Measurements from ENCODE around the gene LRSAM1.

LRSAM1 gene

GRCh38 chr9:127525401-127526188, 74.3 kb downstream of the LRSAM1 start:
- peak; percentile 62 for TF ChIP-seq CTCF (conservative IDR thresholded peaks at IDR 0.05; ENCODE audit: low read depth, low read length)
- no peak overlapping the region for H3K27ac ChIP-seq
- no peak overlapping the region for H3K9ac ChIP-seq
- H3K4me1 ChIP-seq (ENCODE audit: low read depth, poor library complexity, severe bottlenecking), result no peaks in the 10 kb centered on the region
- no peak overlapping the region for H3K4me3 ChIP-seq (IDR thresholded peaks at IDR 0.05; ENCODE audit: insufficient read depth, low read depth, low read length)
- H3K79me2 ChIP-seq (ENCODE audit: insufficient read depth, low read depth), result no peaks in the 10 kb centered on the region
- H2AFZ ChIP-seq (ENCODE audit: low read depth), result no peak overlapping the region
- no peaks in the 10 kb centered on the region for H4K20me1 ChIP-seq (ENCODE audit: insufficient read depth)
- H3K27me3 ChIP-seq (ENCODE audit: insufficient read depth, low read depth), result no peaks in the 10 kb centered on the region
- H3K4me2 ChIP-seq, result no peak overlapping the region
- H3K36me3 ChIP-seq (ENCODE audit: insufficient read depth), result no peaks in the 10 kb centered on the region

GRCh38 chr9:127526655-127527559, 75.6 kb downstream of the LRSAM1 start:
- Histone ChIP-seq H3K27ac (no peak overlapping the region), H3K4me3 (IDR thresholded peaks at IDR 0.05; ENCODE audit: insufficient read depth, low read depth, low read length) (no peak overlapping the region), H3K4me1 (ENCODE audit: low read depth, poor library complexity, severe bottlenecking) (no peaks in the 10 kb centered on the region), H3K27me3 (ENCODE audit: insufficient read depth, low read depth) (no peaks in the 10 kb centered on the region), H4K20me1 (ENCODE audit: insufficient read depth) (no peaks in the 10 kb centered on the region), H2AFZ (ENCODE audit: low read depth) (no peak overlapping the region), H3K79me2 (ENCODE audit: insufficient read depth, low read depth) (no peaks in the 10 kb centered on the region), H3K9ac (no peak overlapping the region), H3K4me2 (no peak overlapping the region), H3K36me3 (ENCODE audit: insufficient read depth) (no peaks in the 10 kb centered on the region)
- TF ChIP-seq CTCF (conservative IDR thresholded peaks at IDR 0.05; ENCODE audit: low read depth, low read length), result no peak

GRCh38 chr9:127527560-127528268, 76.4 kb downstream of the LRSAM1 start:
- no peaks in the 10 kb centered on the region for H3K27me3 ChIP-seq (ENCODE audit: insufficient read depth, low read depth)
- no peaks in the 10 kb centered on the region for H4K20me1 ChIP-seq (ENCODE audit: insufficient read depth)
- H3K4me1 ChIP-seq (ENCODE audit: low read depth, poor library complexity, severe bottlenecking), result no peaks in the 10 kb centered on the region
- no peaks in the 10 kb centered on the region for H3K79me2 ChIP-seq (ENCODE audit: insufficient read depth, low read depth)
- no peak overlapping the region for H3K4me2 ChIP-seq
- H2AFZ ChIP-seq (ENCODE audit: low read depth), result no peak overlapping the region
- no peaks in the 10 kb centered on the region for H3K36me3 ChIP-seq (ENCODE audit: insufficient read depth)
- no peak overlapping the region for H3K4me3 ChIP-seq (IDR thresholded peaks at IDR 0.05; ENCODE audit: insufficient read depth, low read depth, low read length)
- no peak for TF ChIP-seq CTCF (conservative IDR thresholded peaks at IDR 0.05; ENCODE audit: low read depth, low read length)
- H3K9ac ChIP-seq, result no peak overlapping the region
- H3K27ac ChIP-seq, result no peak overlapping the region

- Histone ChIP-seq H3K4me1 (ENCODE audit: low read depth, poor library complexity, severe bottlenecking) (no peaks in the 10 kb centered on the region), H3K27ac (no peak overlapping the region), H4K20me1 (ENCODE audit: insufficient read depth) (no peaks in the 10 kb centered on the region), H3K4me3 (IDR thresholded peaks at IDR 0.05; ENCODE audit: insufficient read depth, low read depth, low read length) (no peak overlapping the region), H3K4me2 (no peak overlapping the region), H3K27me3 (ENCODE audit: insufficient read depth, low read depth) (no peaks in the 10 kb centered on the region), H3K9ac (no peak overlapping the region), H3K79me2 (ENCODE audit: insufficient read depth, low read depth) (no peaks in the 10 kb centered on the region), H3K36me3 (ENCODE audit: insufficient read depth) (no peaks in the 10 kb centered on the region), H2AFZ (ENCODE audit: low read depth) (no peak overlapping the region)
- no peak for TF ChIP-seq CTCF (conservative IDR thresholded peaks at IDR 0.05; ENCODE audit: low read depth, low read length)
These were observed 77.3 kb downstream of the LRSAM1 start for GRCh38 chr9:127528422-127529251.
